GM19452 (cell line): ENCODE results near the gene MT2A.

Experiments used
- ATAC-seq: cut with Tn5 transposase; IDR thresholded peaks from one replicate; pipeline ENCODE4 v1.9.1; 2021; ENCODE audit not compliant: unreplicated experiment

Gene MT2A

GRCh38 chr16:56636616-56637413, 28.4 kb downstream of the MT2A start:
- no peak for ATAC-seq

GRCh38 chr16:56637814-56638750, 29.7 kb downstream of the MT2A start, which contains the start of gene MT1A:
TSS of gene MT1A (plus strand) at chr16:56638666. CDS start at chr16:56638739, 73 bp downstream.
- ATAC-seq, result no peak

DNA sequence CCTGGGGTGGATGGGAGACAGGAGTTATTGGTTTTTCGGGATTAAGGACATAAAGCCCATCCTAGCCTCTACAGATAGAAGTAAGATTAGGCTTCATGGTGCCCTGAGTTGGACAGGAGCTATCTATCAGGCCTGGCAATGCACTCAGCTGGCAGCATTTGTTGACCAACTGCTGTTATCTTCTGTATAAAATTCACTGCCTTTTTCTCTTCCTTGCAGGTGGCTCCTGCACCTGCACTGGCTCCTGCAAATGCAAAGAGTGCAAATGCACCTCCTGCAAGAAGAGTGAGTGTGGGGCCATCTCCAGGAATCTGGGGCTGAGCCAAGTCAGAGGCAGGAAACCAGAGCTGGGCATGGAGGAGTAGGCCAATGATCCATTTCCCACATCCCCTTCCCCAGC, 30.7 kb downstream of the MT2A start:
- ATAC-seq, result no peak

- no peak for ATAC-seq
Observed at GRCh38 chr16:56640076-56640475, 31.7 kb downstream of the MT2A start.

- no peak for ATAC-seq
Observed at GRCh38 chr16:56641166-56641565, 32.8 kb downstream of the MT2A start.

DNA sequence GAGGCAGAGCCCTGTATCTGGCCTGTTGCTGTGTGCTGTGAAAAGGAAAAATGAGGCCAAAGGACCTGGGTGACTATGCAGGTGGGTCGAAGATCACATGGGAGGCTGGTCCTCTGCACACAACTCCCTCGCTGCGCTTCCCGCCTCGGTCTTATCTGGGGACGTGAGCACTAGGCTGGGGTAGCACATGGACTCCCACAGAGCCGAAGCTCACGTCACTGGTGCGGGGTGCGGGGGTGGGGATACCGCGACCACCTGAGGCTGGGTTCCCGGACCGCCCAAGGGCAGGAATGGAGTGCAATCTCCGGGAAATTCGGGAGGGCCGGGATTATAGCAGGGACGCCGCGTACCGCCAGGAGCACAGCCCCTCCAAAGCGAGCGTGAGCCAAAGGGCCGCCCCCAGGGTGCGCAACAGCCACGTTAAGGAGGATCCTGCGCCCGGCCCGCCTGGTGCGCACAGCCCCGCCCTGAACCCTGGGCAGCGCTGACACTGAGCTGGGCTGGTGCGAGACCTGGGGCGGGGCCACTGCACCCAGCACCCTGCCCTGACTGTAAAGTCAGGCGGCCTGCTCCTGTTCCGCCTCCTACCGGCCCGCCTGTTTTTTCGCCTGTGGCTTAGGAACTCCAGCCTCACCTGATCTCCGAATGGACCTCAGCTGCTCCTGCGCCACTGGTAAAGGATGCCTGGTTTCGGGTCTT, 34.8 kb downstream of the MT2A start:
- no peak for ATAC-seq

DNA sequence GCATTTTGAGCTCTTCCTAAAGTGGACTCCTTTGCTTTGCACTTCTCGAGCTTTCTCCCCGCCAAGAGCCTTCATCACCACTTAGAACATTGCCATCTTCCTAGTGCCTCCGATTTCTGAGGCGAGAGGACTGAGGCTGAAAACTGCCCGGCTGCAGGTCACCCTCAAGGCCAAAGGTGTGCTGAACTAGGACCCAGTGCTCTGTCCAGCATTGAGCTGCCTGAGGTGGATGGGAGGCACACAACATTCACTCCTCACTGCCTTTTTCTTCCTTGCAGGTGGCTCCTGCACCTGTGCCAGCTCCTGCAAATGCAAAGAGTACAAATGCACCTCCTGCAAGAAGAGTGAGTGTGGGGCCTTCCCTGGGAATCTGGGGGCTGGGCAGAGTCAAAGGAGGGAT, 35.4 kb downstream of the MT2A start:
- ATAC-seq, result no peak

GRCh38 chr16:56645311-56645710, 36.9 kb downstream of the MT2A start:
- no peak for ATAC-seq

- no peak for ATAC-seq
Observed at GRCh38 chr16:56645838-56646237, 37.5 kb downstream of the MT2A start.

- no peak for ATAC-seq
Observed at GRCh38 chr16:56647641-56648431, 39.5 kb downstream of the MT2A start.

DNA sequence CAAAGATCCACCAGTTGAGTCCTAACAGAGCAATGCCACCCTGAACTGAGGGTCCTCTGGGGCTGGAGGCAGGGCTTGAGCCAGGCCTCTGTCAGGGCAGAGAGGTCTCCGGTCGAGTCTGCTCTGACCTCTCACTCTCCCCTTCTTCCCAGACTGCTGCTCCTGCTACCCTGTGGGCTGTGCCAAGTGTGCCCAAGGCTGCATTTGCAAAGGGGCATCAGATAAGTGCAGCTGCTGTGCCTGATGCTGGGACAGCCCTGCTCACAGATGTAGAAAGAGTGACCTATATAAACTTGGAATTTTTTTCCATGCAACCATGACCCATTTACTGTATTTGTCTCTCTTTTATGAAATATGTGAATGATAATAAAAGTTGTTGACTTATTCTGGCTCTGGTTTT, 40.9 kb downstream of the MT2A start:
- ATAC-seq, result no peak

GRCh38 chr16:56649820-56650219, 41.4 kb downstream of the MT2A start:
- ATAC-seq, result no peak

DNA sequence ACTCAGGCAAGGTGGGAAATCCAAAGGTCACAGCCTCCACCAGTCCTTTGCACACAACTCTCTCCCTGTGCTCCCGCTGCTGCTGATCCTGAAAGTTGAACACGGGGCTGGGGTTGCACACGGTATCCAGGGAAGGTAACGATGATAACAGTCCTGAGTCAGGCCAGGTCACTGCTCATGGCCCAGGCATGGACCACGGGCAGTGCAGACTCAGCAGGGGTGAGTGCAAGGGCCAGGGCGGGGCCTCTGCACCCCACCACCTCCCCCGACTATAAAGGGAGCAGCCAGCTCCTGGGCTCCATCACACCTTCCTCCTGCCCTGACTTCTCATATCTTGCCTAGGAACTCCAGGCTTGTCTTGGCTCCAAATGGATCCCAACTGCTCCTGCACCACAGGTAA, 43.2 kb downstream of the MT2A start, which contains the start of gene MT1B:
MT1B (plus strand) TSS at position 301 of the 400 bp plus-strand sequence; CDS start at position 369, 68 bp downstream.
- ATAC-seq, result no peak

GRCh38 chr16:56652600-56652999, 44.2 kb downstream of the MT2A start:
- ATAC-seq, result no peak

- ATAC-seq, result no peak
Observed at GRCh38 chr16:56653218-56653617, 44.8 kb downstream of the MT2A start.

GRCh38 chr16:56657555-56658326, 49.4 kb downstream of the MT2A start, which contains the start of gene MT1F:
TSS of gene MT1F (plus strand) at chr16:56657959. CDS start at chr16:56658059, 100 bp downstream.
- ATAC-seq, result no peak

DNA sequence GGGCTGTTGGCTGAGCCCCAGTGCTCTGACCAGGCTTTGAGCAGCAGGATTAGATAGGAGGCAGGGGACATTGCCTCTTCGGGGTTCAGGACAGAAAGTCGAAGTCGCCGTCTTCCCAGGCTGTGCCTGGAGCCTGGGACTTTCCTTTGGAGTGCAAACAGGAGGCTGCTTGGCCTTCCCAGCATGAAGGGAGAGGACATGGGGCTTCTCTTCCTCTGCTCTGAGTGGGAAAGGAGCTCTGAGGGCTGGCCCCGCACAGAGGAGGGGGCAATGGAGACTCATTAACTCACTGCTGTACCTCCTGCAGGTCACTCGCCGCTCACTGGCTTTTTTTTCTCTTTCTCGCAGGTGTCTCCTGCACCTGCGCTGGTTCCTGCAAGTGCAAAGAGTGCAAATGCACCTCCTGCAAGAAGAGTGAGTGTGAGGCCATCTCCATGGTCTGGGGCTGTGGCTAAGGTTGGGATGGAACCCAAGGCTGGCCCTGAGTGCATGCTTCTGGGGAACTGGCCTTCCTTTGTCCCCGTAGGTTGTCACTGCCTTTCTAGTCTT, 50.0 kb downstream of the MT2A start:
- ATAC-seq, result no peak
